Right lobe of liver (tissue), 6 donors: Measurements from ENCODE around the gene VPS25. TPM values are rescaled to one million over a fixed set of nuclear protein-coding genes. Genes with fewer than 3 reads are reported as not detected.

Experiments used
- ATAC-seq, 4 donors: fragments of 200-7000 bp; cut with Tn5 transposase; one replicate each; pipeline ENCODE4 v1.9.1; 2020; ENCODE audit warnings: mild to moderate bottlenecking in 4 of 4, moderate library complexity in 4 of 4
- DNase-seq, 3 donors: peaks; one replicate each; pipeline ENCODE4 v3.0.0-alpha.2; 2020
- H3K27ac ChIP-seq, 3 donors: fragments of 200-600 bp; one replicate each; pipeline ENCODE4 v1.8.0; 2022
- H3K27me3 ChIP-seq, 2 donors: fragments of 200-600 bp; one replicate each; pipeline ENCODE4 v1.8.0; 2022
- H3K36me3 ChIP-seq, 4 donors: fragments of 200-600 bp; sonication (generic) in 1 of 4; one replicate each; pipeline versions ENCODE4 v1.5.1 to v1.8.0; 2017 to 2022; ENCODE audit warnings: control low read depth in 1 of 4
- H3K4me1 ChIP-seq, 4 donors: fragments of 200-600 bp; sonication (generic) in 1 of 4; one replicate each; pipeline versions ENCODE4 v1.5.1 to v1.8.0; 2017 to 2022; ENCODE audit warnings: control low read depth in 1 of 4
- H3K4me3 ChIP-seq, 3 donors: fragments of 200-600 bp; one replicate each; pipeline ENCODE4 v1.8.0; 2022
- H3K9me3 ChIP-seq, 4 donors: fragments of 200-600 bp; sonication (generic) in 1 of 4; one replicate each; pipeline versions ENCODE4 v1.5.1 to v1.8.0; 2017 to 2022; ENCODE audit warnings: control low read depth in 1 of 4
- POLR2A ChIP-seq: fragments of 450-650 bp; IDR thresholded peaks from one replicate; pipeline ENCODE4 v1.6.1; 2017; ENCODE audit warnings: antibody characterized with exemption, mild to moderate bottlenecking
- WGBS: methylation state at CpG from one replicate; pipeline ENCODE4 v1.1.6; 2018; ENCODE audit warnings: low coverage, low lambda C conversion rate; ENCODE audit not compliant: insufficient coverage; ENCODE audit errors: missing lambda C conversion rate; 5-methylcytosine and 5-hydroxymethylcytosine counted together
- intact Hi-C, 2 donors: fragments of 100-400 bp; cut with DNase I; formaldehyde crosslinking; loops; one replicate each; pipeline versions ENCODE4 v1.11.2 to v1.14.1; 2022
- total RNA-seq, 6 experiments: library from RNA; depleted of rRNA in 2 of 6; stranded (reverse); fragments of >200 nt in 2 of 6; fragmentation: NEBNext Ultra II Directional in 3 of 6; extraction: Animal tissue kit (Norgen Biotek cat#: 25700) in 3 of 6; gene quantifications; one replicate each; pipeline versions ENCODE4 v1.1.0 to v1.2.4, GENCODE V29; 2016 to 2023
- TF ChIP-seq, protein P1 (sequence below), 4 donors: fragments of 200-600 bp in 3 of 4; fragments of 450-650 bp in 1 of 4; IDR thresholded peaks; one replicate each; pipeline versions ENCODE4 v1.5.1 to v1.8.0; 2016 to 2022; ENCODE audit warnings: antibody characterized with exemption in 4 of 4, mild to moderate bottlenecking in 2 of 4
- donor health status: DM: no; HTN: yes; CAD: no.
- donor health status: DM: no; HTN: no; CAD: no.
- donor health status: DM: no; HTN: no; CAD: no.
- donor health status: DM: no; HTN: yes; CAD: no.
- donor health status: DM: no; HTN: yes; CAD: no.

Gene VPS25
- total RNA-seq, 6 experiments from 2014 or later, result 28.3 to 47.0 (median 33.6) TPM

DNA sequence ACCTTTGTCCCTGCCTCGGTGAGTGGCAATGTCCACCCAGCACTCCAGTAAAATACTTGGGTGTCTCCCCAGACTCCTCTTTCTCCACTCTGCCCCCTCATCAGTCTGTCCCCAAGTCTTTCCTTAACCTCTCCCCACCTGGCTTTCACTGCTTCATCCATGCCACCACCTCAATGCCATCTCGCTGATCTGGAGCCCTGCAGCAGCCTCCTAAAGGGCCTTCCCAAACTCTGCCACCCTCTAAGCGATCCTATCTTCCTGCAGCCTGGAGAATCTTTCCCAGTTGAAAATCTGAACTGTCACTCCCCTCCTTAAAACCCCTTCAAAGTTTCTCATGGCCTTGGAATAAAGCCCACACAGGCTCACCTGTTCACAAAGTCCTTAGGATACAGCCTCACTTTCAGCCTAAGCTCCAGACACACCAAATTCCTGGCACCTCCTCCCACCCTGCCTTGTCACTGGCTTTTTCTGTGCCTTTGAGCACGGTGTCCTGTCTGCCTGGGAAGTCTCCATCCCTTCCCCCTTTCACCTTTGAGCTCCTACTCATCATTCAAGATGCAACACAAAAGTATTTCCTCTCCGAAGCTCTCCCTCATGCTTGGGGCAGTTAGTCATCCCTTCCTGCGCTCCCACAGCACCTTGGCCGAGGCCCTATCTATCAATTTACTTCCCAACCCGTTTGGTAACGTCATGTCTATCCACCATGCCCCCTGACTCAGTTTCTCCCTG, 10.0 kb downstream of the VPS25 start:
- no peak for ATAC-seq
- DNase-seq, result no peak
- Histone ChIP-seq H3K4me3 (no peak overlapping the region), H3K27ac (no peak overlapping the region), H3K9me3 (no peaks in the 10 kb centered on the region), H3K36me3 (peaks cover 0 to 11% (median 4%) of the 10 kb centered on the region in 4 donors), H3K4me1 (peaks cover 0 to 12% (median 0%) of the 10 kb centered on the region in 4 donors), H3K27me3 (no peaks in the 10 kb centered on the region)
- TF ChIP-seq, protein P1, sequence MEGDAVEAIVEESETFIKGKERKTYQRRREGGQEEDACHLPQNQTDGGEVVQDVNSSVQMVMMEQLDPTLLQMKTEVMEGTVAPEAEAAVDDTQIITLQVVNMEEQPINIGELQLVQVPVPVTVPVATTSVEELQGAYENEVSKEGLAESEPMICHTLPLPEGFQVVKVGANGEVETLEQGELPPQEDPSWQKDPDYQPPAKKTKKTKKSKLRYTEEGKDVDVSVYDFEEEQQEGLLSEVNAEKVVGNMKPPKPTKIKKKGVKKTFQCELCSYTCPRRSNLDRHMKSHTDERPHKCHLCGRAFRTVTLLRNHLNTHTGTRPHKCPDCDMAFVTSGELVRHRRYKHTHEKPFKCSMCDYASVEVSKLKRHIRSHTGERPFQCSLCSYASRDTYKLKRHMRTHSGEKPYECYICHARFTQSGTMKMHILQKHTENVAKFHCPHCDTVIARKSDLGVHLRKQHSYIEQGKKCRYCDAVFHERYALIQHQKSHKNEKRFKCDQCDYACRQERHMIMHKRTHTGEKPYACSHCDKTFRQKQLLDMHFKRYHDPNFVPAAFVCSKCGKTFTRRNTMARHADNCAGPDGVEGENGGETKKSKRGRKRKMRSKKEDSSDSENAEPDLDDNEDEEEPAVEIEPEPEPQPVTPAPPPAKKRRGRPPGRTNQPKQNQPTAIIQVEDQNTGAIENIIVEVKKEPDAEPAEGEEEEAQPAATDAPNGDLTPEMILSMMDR (IDR thresholded peaks at IDR 0.05), result no peak
- TF ChIP-seq POLR2A, result no peak
- intact Hi-C loops, result no loop called here
- 41% methylated on average over 8 of the region's 9 CpGs for WGBS

DNA sequence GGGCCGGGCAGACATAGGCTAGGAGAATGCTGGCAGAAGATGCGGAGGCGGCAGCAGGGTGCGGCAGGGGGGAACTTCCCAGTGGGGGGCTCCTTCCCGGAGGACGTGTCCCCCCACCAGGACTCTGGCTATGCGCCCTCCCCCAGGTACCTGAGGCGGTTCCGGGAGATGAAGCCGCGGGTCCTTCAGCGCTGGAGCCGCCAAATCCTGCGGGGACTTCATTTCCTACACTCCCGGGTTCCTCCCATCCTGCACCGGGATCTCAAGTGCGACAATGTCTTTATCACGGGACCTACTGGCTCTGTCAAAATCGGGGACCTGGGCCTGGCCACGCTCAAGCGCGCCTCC, 10.5 kb downstream of the VPS25 start:
- DNase-seq (no peak), ATAC-seq (no peak)
- intact Hi-C loops, result no loop called here
- no peaks in the 10 kb centered on the region for H3K27me3 ChIP-seq
- TF ChIP-seq, protein P1 (IDR thresholded peaks at IDR 0.05), result no peak
- no peak for TF ChIP-seq POLR2A
- no peak overlapping the region for H3K27ac ChIP-seq
- no peak overlapping the region for H3K4me3 ChIP-seq
- 25% methylated on average over 1 of the region's 22 CpGs for WGBS
- H3K4me1 ChIP-seq, result peaks cover 0 to 12% (median 0%) of the 10 kb centered on the region in 4 donors
- H3K9me3 ChIP-seq, result no peaks in the 10 kb centered on the region
- peaks cover 0 to 6% (median 3%) of the 10 kb centered on the region in 4 donors for H3K36me3 ChIP-seq

DNA sequence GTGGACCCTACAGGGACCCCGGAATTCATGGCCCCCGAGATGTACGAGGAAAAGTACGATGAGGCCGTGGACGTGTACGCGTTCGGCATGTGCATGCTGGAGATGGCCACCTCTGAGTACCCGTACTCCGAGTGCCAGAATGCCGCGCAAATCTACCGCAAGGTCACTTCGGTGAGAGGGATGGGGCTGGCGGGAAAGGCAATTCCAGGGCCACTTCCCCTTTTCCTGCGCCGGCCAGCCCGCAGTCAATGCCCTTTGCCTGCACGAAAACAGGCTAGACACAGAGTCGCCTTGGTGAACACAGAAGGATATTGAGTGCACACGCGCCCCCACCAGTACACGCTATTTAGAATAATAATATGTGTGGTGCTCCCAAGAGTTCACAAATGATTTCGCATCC, 11.2 kb downstream of the VPS25 start:
- no peak for ATAC-seq
- no peaks in the 10 kb centered on the region for H3K9me3 ChIP-seq
- H3K27me3 ChIP-seq, result no peaks in the 10 kb centered on the region
- intact Hi-C loops, result no loop called here
- peaks cover 0 to 12% (median 0%) of the 10 kb centered on the region in 4 donors for H3K4me1 ChIP-seq
- no peak overlapping the region for H3K27ac ChIP-seq
- no peak overlapping the region for H3K4me3 ChIP-seq
- 61% methylated on average over 5 of the region's 25 CpGs for WGBS
- no peak for TF ChIP-seq POLR2A
- TF ChIP-seq, protein P1 (IDR thresholded peaks at IDR 0.05), result no peak
- DNase-seq, result no peak
- H3K36me3 ChIP-seq, result no peaks in the 10 kb centered on the region

DNA sequence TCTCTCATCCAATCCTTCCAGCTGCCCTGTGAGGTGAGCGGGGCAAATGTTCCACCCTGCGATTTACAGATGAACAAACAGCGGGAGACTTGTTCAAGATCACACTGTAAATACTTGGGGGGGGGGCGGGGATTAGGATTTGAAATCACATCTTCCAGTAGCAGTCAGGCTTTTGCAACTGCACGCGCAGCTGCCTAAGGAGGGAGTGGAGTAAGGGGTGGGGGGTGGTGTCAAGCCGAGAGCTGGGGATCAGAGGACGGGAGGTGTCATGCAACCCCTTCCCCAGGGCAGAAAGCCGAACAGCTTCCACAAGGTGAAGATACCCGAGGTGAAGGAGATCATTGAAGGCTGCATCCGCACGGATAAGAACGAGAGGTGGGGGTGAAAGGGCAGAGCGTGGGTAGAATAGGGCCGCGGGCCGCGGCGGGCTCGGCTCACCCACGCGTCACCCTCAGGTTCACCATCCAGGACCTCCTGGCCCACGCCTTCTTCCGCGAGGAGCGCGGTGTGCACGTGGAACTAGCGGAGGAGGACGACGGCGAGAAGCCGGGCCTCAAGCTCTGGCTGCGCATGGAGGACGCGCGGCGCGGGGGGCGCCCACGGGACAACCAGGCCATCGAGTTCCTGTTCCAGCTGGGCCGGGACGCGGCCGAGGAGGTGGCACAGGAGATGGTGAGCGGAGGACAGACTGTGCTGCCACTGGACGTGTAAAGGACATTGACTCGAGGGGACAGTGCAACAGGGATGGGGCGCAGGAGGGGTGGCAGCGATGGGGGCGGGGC, 11.8 kb downstream of the VPS25 start:
- intact Hi-C loops, result no loop called here
- WGBS, result 47% methylated on average over 15 of the region's 52 CpGs
- no peak for ATAC-seq
- H3K4me1 ChIP-seq, result peaks cover 0 to 11% (median 0%) of the 10 kb centered on the region in 4 donors
- no peak overlapping the region for H3K4me3 ChIP-seq
- H3K27ac ChIP-seq, result no peak overlapping the region
- H3K27me3 ChIP-seq, result no peaks in the 10 kb centered on the region
- H3K9me3 ChIP-seq, result no peaks in the 10 kb centered on the region
- TF ChIP-seq POLR2A, result no peak
- TF ChIP-seq, protein P1 (IDR thresholded peaks at IDR 0.05), result no peak
- H3K36me3 ChIP-seq, result no peaks in the 10 kb centered on the region
- no peak for DNase-seq
